PC-3 (cell line): ENCODE results near the gene ZCCHC7. TPM values are rescaled to one million over a fixed set of nuclear protein-coding genes. Genes with fewer than 3 reads are reported as not detected.
A peak's percentile ranks its signal among the peaks of the same experiment; 100 is the strongest.
"Not testable (repeated sequence)": the region's sequence is repeated elsewhere in the genome, so short reads cannot be mapped to it uniquely, and the experiment has no call there.

Experiments used
- ATAC-seq: fragments of 200-7000 bp; cut with Tn5 transposase; 2 replicates; pipeline ENCODE4 v1.9.1; 2020; ENCODE audit warnings: mild to moderate bottlenecking, moderate library complexity
- BruUV-seq: library from RNA; stranded (reverse); fragments of 400-500 nt; replicated peaks from 2 replicates; lab custom pipeline; 2021; lab: Mats Ljungman, UMichigan
- CTCF ChIA-PET: fragments of 300-600 bp; sonication (Branson Sonifier 250); formaldehyde crosslinking; loops from one replicate; lab custom pipeline; 2022; ENCODE audit warnings: antibody characterized with exemption; lab: Charles Lee
- POLR2A ChIA-PET: fragments of 300-600 bp; sonication (Branson Sonifier 250); formaldehyde crosslinking; loops from one replicate; lab custom pipeline; 2022; ENCODE audit warnings: antibody characterized with exemption; ENCODE audit not compliant: unreplicated experiment; lab: Charles Lee
- DNase-seq: peaks from one replicate; pipeline ENCODE4 v3.0.0-alpha.2; 2015
- H2AFZ ChIP-seq: fragments of 300-600 bp; sonication (generic); 2 replicates; pipeline ENCODE4 v1.6.0; 2016; ENCODE audit warnings: antibody characterized with exemption, low read length
- H3F3A ChIP-seq: fragments of 300-600 bp; sonication (generic); one replicate; pipeline ENCODE4 v1.6.0; 2017; ENCODE audit warnings: antibody characterized with exemption, low read length, control low read depth, mild to moderate bottlenecking; ENCODE audit not compliant: unreplicated experiment
- H3K27ac ChIP-seq: fragments of 300-600 bp; sonication (generic); 2 replicates; pipeline ENCODE4 v1.5.1; 2016; ENCODE audit warnings: mild to moderate bottlenecking, low read length
- H3K27me3 ChIP-seq: fragments of 300-600 bp; sonication (generic); 2 replicates; pipeline ENCODE4 v1.6.1; 2016; ENCODE audit warnings: low read length, mixed read lengths
- H3K36me3 ChIP-seq: fragments of 300-600 bp; sonication (generic); 2 replicates; pipeline ENCODE4 v1.6.1; 2016; ENCODE audit warnings: low read depth, mixed run types, low read length, mixed read lengths
- H3K4me1 ChIP-seq: fragments of 300-600 bp; sonication (generic); 2 replicates; pipeline ENCODE4 v1.5.1; 2016; ENCODE audit warnings: low read length; ENCODE audit not compliant: insufficient read depth
- H3K4me2 ChIP-seq: fragments of 300-600 bp; sonication (generic); 2 replicates; pipeline ENCODE4 v1.6.0; 2016; ENCODE audit warnings: low read length
- H3K4me3 ChIP-seq: fragments of 300-600 bp; sonication (generic); 2 replicates; pipeline ENCODE4 v1.5.1; 2016; ENCODE audit warnings: mild to moderate bottlenecking, low read length, mixed read lengths
- H3K79me2 ChIP-seq: fragments of 300-600 bp; sonication (generic); 2 replicates; pipeline ENCODE4 v1.6.1; 2017; ENCODE audit warnings: low read length, mixed read lengths
- H3K9ac ChIP-seq: fragments of 300-600 bp; sonication (generic); 2 replicates; pipeline ENCODE4 v1.6.0; 2016; ENCODE audit warnings: mild to moderate bottlenecking, low read length
- H3K9me2 ChIP-seq: fragments of 300-600 bp; sonication (generic); replicated peaks from 2 replicates; pipeline ENCODE4 v1.6.1; 2016; ENCODE audit warnings: mixed run types, low read length, mixed read lengths
- H3K9me3 ChIP-seq: fragments of 300-600 bp; sonication (generic); 2 replicates; pipeline ENCODE4 v1.6.1; 2016; ENCODE audit warnings: low read length, mixed read lengths
- H4K20me1 ChIP-seq: fragments of 300-600 bp; sonication (generic); 2 replicates; pipeline ENCODE4 v1.6.1; 2016; ENCODE audit warnings: low read length, mixed read lengths
- CTCF ChIP-seq: fragments of 300-600 bp; sonication (generic); conservative IDR thresholded peaks from 2 replicates; pipeline ENCODE4 v1.5.1; 2017; ENCODE audit warnings: antibody characterized with exemption, low read depth, mild to moderate bottlenecking, low read length
- EZH2 ChIP-seq: fragments of 300-600 bp; sonication (generic); IDR thresholded peaks from one replicate; pipeline ENCODE4 v1.6.1; 2017; ENCODE audit warnings: antibody characterized with exemption, mild to moderate bottlenecking, low read length; ENCODE audit not compliant: unreplicated experiment
- EZH2phosphoT487 ChIP-seq: fragments of 300-600 bp; sonication (generic); IDR thresholded peaks from 2 replicates; pipeline ENCODE4 v1.6.1; 2018; ENCODE audit warnings: mild to moderate bottlenecking, antibody characterized with exemption, low read length, borderline replicate concordance
- intact Hi-C: fragments of 100-400 bp; cut with micrococcal nuclease; formaldehyde crosslinking; loops from 2 replicates; pipeline ENCODE4 v1.9.0; 2023
- total RNA-seq: library from RNA; depleted of rRNA; stranded (reverse); fragments of >200 nt; gene quantifications from 2 replicates; pipeline ENCODE4 v1.2.3, GENCODE V29; 2014

Gene ZCCHC7
- total RNA-seq, 1 experiment from 2014 or later = 6.5 TPM

- intact Hi-C loops = no loop called here
- POLR2A ChIA-PET = no interaction called here
- ATAC-seq = peak; percentile 51; the same call in 1 of the 2 replicates
- DNase-seq = peak; percentile 52
- 0 out of 2 replicates have a peak, but pooled peaks cover 3% of the 10 kb centered on the region for H4K20me1 ChIP-seq
- H3K27ac ChIP-seq = peak overlapping the region; percentile 60
- H3K4me2 ChIP-seq = peak overlapping the region; percentile 73
- BruUV-seq = TSS peak; percentile 70
- no peaks in the 10 kb centered on the region for H3K9me2 ChIP-seq
- H3F3A ChIP-seq = no peaks in the 10 kb centered on the region
- H3K9ac ChIP-seq = no peak overlapping the region
- no peak overlapping the region for H2AFZ ChIP-seq
- H3K4me3 ChIP-seq = peak overlapping the region; percentile 42; the same call in 1 of the 2 replicates
- H3K9me3 ChIP-seq = no peaks in the 10 kb centered on the region
- no peak for TF ChIP-seq EZH2phosphoT487
- no peak for TF ChIP-seq CTCF
- TF ChIP-seq EZH2 = no peak
- no peaks in the 10 kb centered on the region for H3K27me3 ChIP-seq
- peaks cover 10% of the 10 kb centered on the region for H3K4me1 ChIP-seq
- CTCF ChIA-PET = no interaction called here
- no peaks in the 10 kb centered on the region for H3K36me3 ChIP-seq
- no peaks in the 10 kb centered on the region for H3K79me2 ChIP-seq
Measured at GRCh38 chr9:37290940-37291485, 170.6 kb downstream of the ZCCHC7 start.

DNA sequence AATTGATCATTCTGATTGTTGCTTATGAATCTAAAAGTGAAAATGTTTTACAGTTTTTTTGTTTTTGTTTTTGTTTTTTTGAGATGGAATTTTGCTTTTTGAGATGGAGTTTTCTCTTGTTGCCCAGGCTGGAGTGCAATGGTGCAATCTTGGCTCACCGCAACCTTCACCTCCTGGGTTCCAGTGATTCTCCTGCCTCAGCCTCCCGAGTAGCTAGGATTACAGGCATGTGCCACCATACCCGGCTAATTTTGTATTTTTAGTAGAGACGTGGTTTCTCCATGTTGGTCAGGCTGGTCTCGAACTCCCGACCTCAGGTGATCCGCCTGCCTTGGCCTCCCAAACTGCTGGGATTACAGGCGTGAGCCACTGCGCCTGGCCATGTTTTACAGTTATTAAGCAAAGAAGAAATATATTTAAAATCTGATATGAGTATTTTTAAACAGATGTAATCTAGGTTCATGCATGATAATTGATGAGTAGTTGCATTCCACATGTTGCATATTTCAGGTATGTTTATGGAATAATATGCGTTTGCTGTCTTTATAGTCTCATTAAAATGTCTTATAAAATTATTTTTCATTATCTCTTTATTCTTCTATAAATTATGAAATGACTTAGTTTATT is 171.4 kb downstream of the ZCCHC7 start:
- CTCF ChIA-PET, H3K9ac ChIP-seq, BruUV-seq, DNase-seq, H3K4me3 ChIP-seq, H4K20me1 ChIP-seq, H3K27ac ChIP-seq, H3K9me2 ChIP-seq, POLR2A ChIA-PET, H3K36me3 ChIP-seq, intact Hi-C loops, H3K27me3 ChIP-seq, H3K9me3 ChIP-seq, H2AFZ ChIP-seq, H3F3A ChIP-seq, ATAC-seq, H3K79me2 ChIP-seq: not testable (repeated sequence)
- H3K4me2 ChIP-seq = 0 out of 2 replicates have a peak overlapping the region, but pooled peaks have one; percentile 73
- H3K4me1 ChIP-seq = peaks cover 10% of the 10 kb centered on the region

- no peak for DNase-seq
- H3K79me2 ChIP-seq = no peaks in the 10 kb centered on the region
- peaks cover 10% of the 10 kb centered on the region for H3K4me1 ChIP-seq
- no peaks in the 10 kb centered on the region for H3K9me3 ChIP-seq
- H3K9ac ChIP-seq = no peak overlapping the region
- H2AFZ ChIP-seq = no peak overlapping the region
- BruUV-seq = no TSS peak
- no peaks in the 10 kb centered on the region for H3K9me2 ChIP-seq
- H3K27me3 ChIP-seq = no peaks in the 10 kb centered on the region
- no peak overlapping the region for H3K4me2 ChIP-seq
- H3K27ac ChIP-seq = no peak overlapping the region
- ChIA-PET CTCF (no interaction called here), POLR2A (no interaction called here)
- no peak for ATAC-seq
- H3K36me3 ChIP-seq = no peaks in the 10 kb centered on the region
- 0 out of 2 replicates have a peak, but pooled peaks cover 3% of the 10 kb centered on the region for H4K20me1 ChIP-seq
- intact Hi-C loops = no loop called here
- no peaks in the 10 kb centered on the region for H3F3A ChIP-seq
- TF ChIP-seq CTCF = no peak
- no peak for TF ChIP-seq EZH2phosphoT487
- TF ChIP-seq EZH2 = no peak
- H3K4me3 ChIP-seq = no peak overlapping the region
Measured at GRCh38 chr9:37292896-37293295, 172.5 kb downstream of the ZCCHC7 start.
